A673 (cell line): ENCODE results near the gene PM20D1. TPM values are rescaled to one million over a fixed set of nuclear protein-coding genes. Genes with fewer than 3 reads are reported as not detected.
A peak's percentile ranks its signal among the peaks of the same experiment; 100 is the strongest.

Experiments used
- BruUV-seq: library from RNA; stranded (reverse); fragments of 400-500 nt; replicated peaks from 2 replicates; lab custom pipeline; 2021; lab: Mats Ljungman, UMichigan
- CTCF ChIA-PET: fragments of 300-600 bp; sonication (Branson Sonifier 250); formaldehyde crosslinking; loops from one replicate; lab custom pipeline; 2022; ENCODE audit warnings: antibody characterized with exemption; lab: Charles Lee
- POLR2A ChIA-PET: fragments of 300-600 bp; sonication (Branson Sonifier 250); formaldehyde crosslinking; loops from one replicate; lab custom pipeline; 2022; ENCODE audit warnings: antibody characterized with exemption; ENCODE audit not compliant: low non-redundant PET; lab: Charles Lee
- DNase-seq: peaks from one replicate; pipeline ENCODE4 v3.0.0-alpha.2; 2015; ENCODE audit warnings: low spot score
- H3K27ac ChIP-seq: fragments of 200-600 bp; sonication (generic); 2 replicates; pipeline ENCODE4 v1.5.1; 2016; ENCODE audit warnings: mixed run types, low read depth, mild to moderate bottlenecking, mixed read lengths, antibody characterized with exemption, low read length; ENCODE audit not compliant: poor library complexity, severe bottlenecking
- H3K27me3 ChIP-seq: fragments of 200-600 bp; sonication (generic); replicated peaks from 2 replicates; pipeline ENCODE4 v1.6.1; 2017; ENCODE audit warnings: mixed run types, low read depth, mild to moderate bottlenecking, mixed read lengths, antibody characterized with exemption, low read length; ENCODE audit not compliant: insufficient read depth, poor library complexity
- H3K36me3 ChIP-seq: fragments of 200-600 bp; sonication (generic); 2 replicates; pipeline ENCODE4 v1.6.1; 2016; ENCODE audit warnings: mixed run types, mild to moderate bottlenecking, mixed read lengths, antibody characterized with exemption, low read length; ENCODE audit not compliant: insufficient read depth, poor library complexity, severe bottlenecking
- H3K4me1 ChIP-seq: fragments of 200-600 bp; sonication (generic); 2 replicates; pipeline ENCODE4 v1.6.1; 2017; ENCODE audit warnings: mixed run types, mild to moderate bottlenecking, mixed read lengths, antibody characterized with exemption, low read length; ENCODE audit not compliant: insufficient read depth, poor library complexity, severe bottlenecking
- H3K4me3 ChIP-seq: fragments of 200-600 bp; sonication (generic); 2 replicates; pipeline ENCODE4 v1.5.1; 2016; ENCODE audit warnings: low read depth, mixed run types, mild to moderate bottlenecking, mixed read lengths, low read length; ENCODE audit not compliant: poor library complexity, severe bottlenecking
- H3K9me3 ChIP-seq: fragments of 200-600 bp; sonication (generic); 2 replicates; pipeline ENCODE4 v1.6.1; 2016; ENCODE audit warnings: mixed run types, low read depth, mild to moderate bottlenecking, mixed read lengths, antibody characterized with exemption, low read length; ENCODE audit not compliant: poor library complexity, severe bottlenecking
- EZH2 ChIP-seq: fragments of 200-600 bp; sonication (generic); IDR thresholded peaks from 2 replicates; pipeline ENCODE4 v1.6.1; 2017; ENCODE audit warnings: borderline replicate concordance, low read depth, mild to moderate bottlenecking, mixed read lengths, antibody characterized with exemption, low read length; ENCODE audit not compliant: poor library complexity, severe bottlenecking
- intact Hi-C: fragments of 100-400 bp; cut with micrococcal nuclease; formaldehyde crosslinking; loops from one replicate; pipeline ENCODE4 v1.10.0; 2022; ENCODE audit not compliant: unreplicated experiment
- total RNA-seq: library from RNA; stranded (reverse); gene quantifications from 2 replicates; pipeline ENCODE4 v1.2.3, GENCODE V29; 2021
- TF ChIP-seq, protein P1 (sequence below): fragments of 300-800, 200-600 bp; sonication (generic); conservative IDR thresholded peaks from 2 replicates; pipeline ENCODE4 v1.5.1; 2017; ENCODE audit warnings: low read depth, mild to moderate bottlenecking, antibody characterized with exemption, low read length, moderate library complexity, mixed read lengths

PM20D1 gene
- total RNA-seq, 1 experiment from 2014 or later = not detected

- no peak for DNase-seq
- Histone ChIP-seq H3K4me3 (peak overlapping the region; percentile 84), H3K27me3 (peaks cover 11% of the 10 kb centered on the region), H3K27ac (no peak overlapping the region), H3K4me1 (peaks cover 20% of the 10 kb centered on the region), H3K36me3 (peaks cover 7% of the 10 kb centered on the region), H3K9me3 (no peaks in the 10 kb centered on the region)
- TF ChIP-seq, protein P1, sequence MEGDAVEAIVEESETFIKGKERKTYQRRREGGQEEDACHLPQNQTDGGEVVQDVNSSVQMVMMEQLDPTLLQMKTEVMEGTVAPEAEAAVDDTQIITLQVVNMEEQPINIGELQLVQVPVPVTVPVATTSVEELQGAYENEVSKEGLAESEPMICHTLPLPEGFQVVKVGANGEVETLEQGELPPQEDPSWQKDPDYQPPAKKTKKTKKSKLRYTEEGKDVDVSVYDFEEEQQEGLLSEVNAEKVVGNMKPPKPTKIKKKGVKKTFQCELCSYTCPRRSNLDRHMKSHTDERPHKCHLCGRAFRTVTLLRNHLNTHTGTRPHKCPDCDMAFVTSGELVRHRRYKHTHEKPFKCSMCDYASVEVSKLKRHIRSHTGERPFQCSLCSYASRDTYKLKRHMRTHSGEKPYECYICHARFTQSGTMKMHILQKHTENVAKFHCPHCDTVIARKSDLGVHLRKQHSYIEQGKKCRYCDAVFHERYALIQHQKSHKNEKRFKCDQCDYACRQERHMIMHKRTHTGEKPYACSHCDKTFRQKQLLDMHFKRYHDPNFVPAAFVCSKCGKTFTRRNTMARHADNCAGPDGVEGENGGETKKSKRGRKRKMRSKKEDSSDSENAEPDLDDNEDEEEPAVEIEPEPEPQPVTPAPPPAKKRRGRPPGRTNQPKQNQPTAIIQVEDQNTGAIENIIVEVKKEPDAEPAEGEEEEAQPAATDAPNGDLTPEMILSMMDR = no peak
- TF ChIP-seq EZH2 = no peak
- intact Hi-C loops = loop anchor here (2.0 kb wide), 1 partner anchor 65 kb away; no protein-coding TSS in a partner anchor
- ChIA-PET POLR2A (no interaction called here), CTCF (no interaction called here)
- BruUV-seq = no TSS peak
These were observed 36.2 kb downstream of the PM20D1 start for GRCh38 chr1:205813755-205814058.

GRCh38 chr1:205812878-205813754, 36.8 kb downstream of the PM20D1 start, which contains the start of gene SLC41A1:
TSS of gene SLC41A1 (minus strand) at chr1:205813198. CDS start at chr1:205810441, 2,757 bp downstream.
- no peaks in the 10 kb centered on the region for H3K9me3 ChIP-seq
- peaks cover 8% of the 10 kb centered on the region for H3K27me3 ChIP-seq
- TF ChIP-seq EZH2 = no peak
- TF ChIP-seq, protein P1 = no peak
- no TSS peak for BruUV-seq
- intact Hi-C loops = loop anchor here (2.0 kb wide), 1 partner anchor 64 kb away; no protein-coding TSS in a partner anchor
- H3K4me1 ChIP-seq = peaks cover 20% of the 10 kb centered on the region
- peak within 1 kb of the TSS; percentile 74 for H3K27ac ChIP-seq
- H3K36me3 ChIP-seq = peaks cover 7% of the 10 kb centered on the region
- ChIA-PET POLR2A (no interaction called here), CTCF (no interaction called here)
- peak within 1 kb of the TSS; percentile 84 for H3K4me3 ChIP-seq
- DNase-seq = peak; percentile 94

DNA sequence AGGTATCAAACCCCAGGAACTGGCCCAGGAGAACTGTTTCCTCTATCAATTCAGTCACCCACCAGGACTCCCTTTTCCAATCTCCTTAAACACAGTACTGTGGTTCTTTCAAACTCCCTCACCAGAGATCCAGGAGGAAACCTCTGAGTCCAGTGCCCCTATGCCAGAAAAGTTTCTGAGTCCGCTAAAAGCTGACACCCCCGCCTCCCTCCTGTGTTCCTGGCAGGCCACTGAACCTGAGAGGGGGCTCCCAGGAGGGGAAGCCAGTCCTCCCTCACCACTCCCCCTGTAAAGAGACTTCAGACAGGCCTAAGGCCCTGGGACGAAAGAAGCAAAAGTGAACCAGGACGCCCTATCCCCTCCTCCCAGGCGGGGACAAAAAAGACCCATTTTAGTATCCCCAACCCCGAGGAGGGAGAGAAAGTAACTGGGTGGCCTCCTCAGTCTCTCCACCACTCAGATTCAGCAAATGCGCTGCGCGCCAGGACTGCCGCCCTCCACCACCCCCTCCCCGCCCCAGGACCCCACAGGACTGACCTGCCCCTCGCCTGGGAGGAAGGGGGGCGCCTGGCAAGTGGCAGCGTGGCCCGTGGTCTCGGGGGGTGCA, 37.6 kb downstream of the PM20D1 start:
- Histone ChIP-seq H3K27me3 (peaks cover 1% of the 10 kb centered on the region), H3K4me1 (peaks cover 20% of the 10 kb centered on the region), H3K36me3 (peaks cover 7% of the 10 kb centered on the region), H3K9me3 (no peaks in the 10 kb centered on the region), H3K4me3 (peak overlapping the region; percentile 84), H3K27ac (peak overlapping the region; percentile 74)
- CTCF ChIA-PET = no interaction called here
- TF ChIP-seq, protein P1 = no peak
- TF ChIP-seq EZH2 = no peak
- POLR2A ChIA-PET = no interaction called here
- TSS peak; percentile 57 for BruUV-seq
- peak; percentile 33 for DNase-seq
- intact Hi-C loops = loop anchor here (2.0 kb wide), 1 partner anchor 64 kb away; no protein-coding TSS in a partner anchor
